Middle frontal gyrus (tissue), 1 donor: ENCODE measurements around the gene SLC7A5.
"Not testable (repeated sequence)": the region's sequence is repeated elsewhere in the genome, so short reads cannot be mapped to it uniquely, and the experiment has no call there.

Experiments used
- DNase-seq: peaks from one replicate; pipeline ENCODE4 v3.0.0-alpha.2; 2015; ENCODE audit warnings: low spot score; ENCODE audit errors: extremely low spot score

SLC7A5 gene

GRCh38 chr16:87861300-87862099 is 7.8 kb downstream of the SLC7A5 start:
- DNase-seq, result not testable (repeated sequence)

- no peak for DNase-seq
These were observed 8.6 kb downstream of the SLC7A5 start for GRCh38 chr16:87860553-87861299.

- not testable (repeated sequence) for DNase-seq
These were observed 10.9 kb downstream of the SLC7A5 start for GRCh38 chr16:87858151-87858993.

GRCh38 chr16:87856791-87857228 is 12.5 kb downstream of the SLC7A5 start:
- no peak for DNase-seq

GRCh38 chr16:87855852-87856715 is 13.2 kb downstream of the SLC7A5 start:
- no peak for DNase-seq

- DNase-seq, result no peak
These were observed 14.2 kb downstream of the SLC7A5 start for GRCh38 chr16:87854907-87855683.

GRCh38 chr16:87854053-87854906 is 15.0 kb downstream of the SLC7A5 start:
- no peak for DNase-seq

- DNase-seq, result peak; percentile 80
These were observed 15.8 kb downstream of the SLC7A5 start for GRCh38 chr16:87853411-87854052.

GRCh38 chr16:87851601-87852000 is 17.7 kb downstream of the SLC7A5 start:
- no peak for DNase-seq

GRCh38 chr16:87851141-87851587 is 18.1 kb downstream of the SLC7A5 start:
- DNase-seq, result no peak

GRCh38 chr16:87850009-87851006 is 19.0 kb downstream of the SLC7A5 start:
- no peak for DNase-seq

- DNase-seq, result no peak
These were observed 19.8 kb downstream of the SLC7A5 start for GRCh38 chr16:87849419-87850008.

- DNase-seq, result no peak
These were observed 20.5 kb downstream of the SLC7A5 start for GRCh38 chr16:87848676-87849345.

GRCh38 chr16:87847785-87848675 is 21.3 kb downstream of the SLC7A5 start:
- DNase-seq, result no peak

- no peak for DNase-seq
These were observed 21.9 kb downstream of the SLC7A5 start for GRCh38 chr16:87847467-87847784.
